Epidermal melanocyte (primary cell): Measurements from ENCODE around the gene S100A3.

ENCODE experiments used
- DNase-seq: peaks from one replicate; pipeline ENCODE4 v3.0.0; 2011; ENCODE audit warnings: low spot score; ENCODE audit not compliant: insufficient read length

S100A3 gene

GRCh38 chr1:153513023-153513422, 36.0 kb downstream of the S100A3 start:
- DNase-seq: no peak

- DNase-seq: peak; percentile 70
Measured at GRCh38 chr1:153510984-153511410, 38.1 kb downstream of the S100A3 start.

- DNase-seq: no peak
Measured at GRCh38 chr1:153509729-153510354, 39.2 kb downstream of the S100A3 start.

GRCh38 chr1:153509036-153509435, 40.0 kb downstream of the S100A3 start:
- DNase-seq: no peak

DNA sequence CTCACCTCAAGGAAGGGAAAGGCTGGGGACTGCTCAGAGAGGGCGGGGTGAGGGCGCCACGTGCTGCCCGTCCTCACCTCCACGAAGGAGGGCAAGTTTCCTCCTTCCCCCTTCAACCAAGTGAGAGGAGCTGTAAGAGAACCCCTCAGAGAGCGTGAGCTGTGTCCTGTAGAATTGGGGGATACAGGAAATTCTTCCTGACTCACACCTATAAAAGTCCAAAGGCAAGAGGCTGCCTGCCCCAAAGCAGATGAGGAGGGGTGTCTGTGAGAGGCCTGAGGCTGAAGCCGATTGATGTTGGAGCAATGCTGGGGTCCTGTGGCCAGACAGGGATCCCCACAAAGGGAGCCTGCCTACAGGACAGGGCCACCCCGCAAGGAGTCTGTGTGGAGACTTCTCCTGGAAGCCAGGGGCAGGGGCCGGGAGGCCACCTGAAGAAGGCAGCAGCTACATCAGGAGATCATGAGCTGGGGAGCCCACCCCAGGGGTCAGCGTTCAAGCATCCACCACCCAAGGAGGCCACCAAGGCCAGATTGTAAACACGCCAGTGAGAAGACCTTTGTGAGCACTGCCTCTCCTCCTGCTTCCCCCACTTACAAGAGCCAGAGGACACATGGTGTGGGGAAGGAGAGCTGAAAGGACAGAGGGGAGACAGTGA, 41.0 kb downstream of the S100A3 start:
- no peak for DNase-seq

GRCh38 chr1:153506831-153507413, 42.1 kb downstream of the S100A3 start:
- DNase-seq: no peak

GRCh38 chr1:153506386-153506785, 42.7 kb downstream of the S100A3 start:
- DNase-seq: no peak

GRCh38 chr1:153505576-153505975, 43.5 kb downstream of the S100A3 start:
- no peak for DNase-seq

DNA sequence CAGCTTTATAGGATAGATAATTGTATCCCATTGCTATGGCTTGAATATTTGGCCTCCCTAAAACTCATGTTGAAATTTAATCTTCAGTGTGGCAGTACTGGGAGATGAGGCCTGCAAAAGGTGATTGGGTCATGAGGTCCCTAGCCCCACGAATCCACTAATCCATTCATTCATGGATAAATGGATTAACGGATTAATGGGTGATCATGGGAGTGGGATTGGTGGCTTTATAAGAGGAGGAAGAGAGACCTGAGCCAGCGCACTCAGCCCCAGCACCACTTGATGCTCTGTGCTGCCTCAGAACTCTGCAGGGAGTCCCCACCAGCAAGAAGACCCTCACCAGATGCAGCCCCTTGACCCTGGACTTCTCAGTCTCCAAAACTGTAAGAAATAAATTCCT, 45.3 kb downstream of the S100A3 start:
- DNase-seq: no peak

DNA sequence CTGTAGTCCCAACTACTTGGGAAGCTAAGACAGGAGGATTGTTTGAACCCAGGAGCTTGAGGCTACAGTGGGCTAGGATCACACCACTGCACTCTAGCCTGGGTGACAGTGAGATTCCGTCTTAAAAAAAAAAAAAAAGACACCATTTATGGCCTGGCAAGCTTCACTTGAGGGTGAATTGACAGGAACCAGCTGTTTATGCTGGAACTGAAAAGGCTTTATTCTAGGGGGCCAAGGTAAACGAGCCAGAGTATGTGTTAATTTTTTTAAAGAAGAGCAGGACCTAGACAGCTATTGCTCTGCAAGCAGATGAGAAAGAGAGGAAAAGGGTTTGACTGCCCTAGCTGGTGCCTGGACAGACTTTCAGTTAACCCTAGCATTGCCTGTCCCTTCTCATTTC, 50.3 kb downstream of the S100A3 start:
- DNase-seq: no peak
